NCI-H187 treated with DMSO at 0.1 percent for 48 hours (cell line): ENCODE measurements around the gene CYP3A7.
"Not testable (repeated sequence)": the region's sequence is repeated elsewhere in the genome, so short reads cannot be mapped to it uniquely, and the experiment has no call there.

Source experiments
- DNase-seq: peaks from one replicate; lab custom pipeline; 2025; lab: John Stamatoyannopoulos, UW

The CYP3A7 gene

GRCh38 chr7:99667179-99667578 is 67.8 kb downstream of the CYP3A7 start:
- no peak for DNase-seq

GRCh38 chr7:99666013-99666395 is 69.0 kb downstream of the CYP3A7 start:
- DNase-seq, result no peak

DNA sequence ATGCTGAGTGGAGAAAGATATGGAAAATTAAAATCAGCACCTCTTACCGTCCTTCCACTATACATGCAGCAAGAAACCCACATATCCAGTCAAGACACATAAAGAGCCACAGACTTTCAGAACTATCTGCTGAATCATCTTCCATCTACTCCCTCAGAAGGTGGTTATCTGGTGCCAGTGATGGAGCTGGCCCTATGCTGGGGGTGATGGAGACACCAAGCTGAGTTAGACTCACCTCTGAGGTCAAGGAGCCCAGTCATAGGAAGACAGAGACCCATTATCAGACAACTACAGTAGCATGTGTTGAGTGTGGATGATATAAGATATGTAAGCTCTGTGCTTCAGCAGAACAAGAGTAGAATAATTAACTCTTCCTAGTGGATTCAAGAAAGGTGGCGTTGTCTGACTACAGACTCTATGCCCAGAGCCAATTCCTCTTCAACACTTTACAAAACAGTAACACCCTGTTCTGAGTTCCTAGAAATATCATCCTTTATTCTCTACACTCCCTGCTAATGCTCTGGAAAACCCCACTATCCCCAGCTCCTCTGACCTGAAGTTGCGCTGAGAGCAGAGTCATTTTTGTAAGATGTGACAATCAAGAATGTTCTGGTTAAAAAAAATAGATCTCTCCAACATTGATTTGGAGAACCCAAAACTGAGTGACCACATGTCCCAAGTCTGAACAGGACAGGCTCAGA is 69.5 kb downstream of the CYP3A7 start:
- DNase-seq, result no peak

DNA sequence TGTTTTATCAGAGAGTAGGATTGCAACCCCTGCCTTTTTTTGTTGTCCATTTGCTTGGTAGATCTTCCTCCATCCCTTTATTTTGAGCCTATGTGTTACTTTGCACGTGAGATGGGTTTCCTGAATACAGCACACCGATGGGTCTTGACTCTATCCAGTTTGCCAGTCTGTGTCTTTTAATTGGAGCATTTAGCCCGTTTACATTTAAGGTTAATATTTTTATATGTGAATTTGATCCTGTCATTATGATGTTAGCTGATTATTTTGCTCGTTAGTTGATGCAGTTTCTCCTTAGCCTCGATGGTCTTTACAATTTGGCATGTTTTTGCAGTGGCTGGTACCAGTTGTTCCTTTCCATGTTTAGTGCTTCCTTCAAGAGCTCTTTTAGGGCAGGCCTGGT is 77.1 kb downstream of the CYP3A7 start:
- DNase-seq, result not testable (repeated sequence)
